ENCODE results near the gene CNTNAP2. TPM values are rescaled to one million over a fixed set of nuclear protein-coding genes. Genes with fewer than 3 reads are reported as not detected.

The CNTNAP2 gene
- total RNA-seq, 2 experiments from 2014 or later = 0.19 to 0.22 TPM

DNA sequence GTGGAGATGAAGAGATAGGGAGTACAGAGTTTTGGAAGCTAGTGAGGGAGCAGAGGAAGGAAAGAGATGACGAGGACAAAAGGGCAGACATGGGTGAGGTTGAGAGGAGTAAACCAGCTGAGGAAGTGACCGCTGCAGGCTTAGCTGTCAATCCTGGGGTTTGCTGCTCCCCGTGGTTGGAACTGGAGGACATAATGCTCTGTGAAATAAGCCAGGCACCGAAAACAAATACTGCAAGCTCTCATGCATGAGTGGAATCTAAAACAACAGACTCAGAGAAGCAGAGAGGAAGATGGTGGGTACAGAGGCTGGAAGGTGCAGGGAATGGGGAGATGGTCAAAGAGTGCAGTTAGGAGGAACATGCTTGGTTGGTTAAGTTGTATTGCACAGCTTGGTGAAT lies 1991.8 kb downstream of the CNTNAP2 start:
- Mint-ChIP-seq H3K4me3 (no peak overlapping the region), H3K36me3 (no peaks in the 10 kb centered on the region)

GRCh38 chr7:148110097-148110868 lies 1993.7 kb downstream of the CNTNAP2 start:
- H3K36me3 Mint-ChIP-seq = no peaks in the 10 kb centered on the region
- no peak overlapping the region for H3K4me3 Mint-ChIP-seq
- H3K4me1 Mint-ChIP-seq = no peaks in the 10 kb centered on the region
- no peak for DNase-seq
- no peaks in the 10 kb centered on the region for H3K27me3 Mint-ChIP-seq
- no peaks in the 10 kb centered on the region for H3K9me3 Mint-ChIP-seq
- H3K27ac Mint-ChIP-seq = no peak overlapping the region

More for the DNA sequence above, 1991.8 kb downstream of the CNTNAP2 start:
- no peak overlapping the region for H3K27ac Mint-ChIP-seq
- H3K4me1 Mint-ChIP-seq = no peaks in the 10 kb centered on the region
- no peak for DNase-seq
- H3K9me3 Mint-ChIP-seq = no peaks in the 10 kb centered on the region
- H3K27me3 Mint-ChIP-seq = no peaks in the 10 kb centered on the region

GRCh38 chr7:148114804-148115203 lies 1998.2 kb downstream of the CNTNAP2 start:
- Mint-ChIP-seq H3K27ac (no peak overlapping the region), H3K9me3 (no peaks in the 10 kb centered on the region)

DNA sequence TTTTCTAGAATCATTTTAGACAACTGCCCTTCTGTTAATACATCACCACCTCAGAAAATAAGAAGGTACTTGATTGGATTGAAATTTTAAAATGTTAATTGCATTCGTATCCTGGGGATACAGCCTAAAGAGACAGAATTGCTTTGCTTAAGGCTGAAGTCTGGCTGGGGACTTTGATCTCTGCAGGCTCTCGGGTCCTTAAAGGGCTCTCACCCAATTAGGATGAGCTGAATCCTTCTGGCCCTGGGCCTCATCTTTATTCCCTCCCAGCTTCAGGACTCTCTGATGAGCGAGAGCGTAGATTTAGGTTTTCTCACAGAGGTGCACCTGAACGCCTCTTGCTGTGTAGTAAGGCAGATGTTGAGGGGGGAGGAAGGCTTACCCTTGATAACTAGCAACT lies 1998.7 kb downstream of the CNTNAP2 start:
- DNase-seq = no peak
- Mint-ChIP-seq H3K4me1 (no peaks in the 10 kb centered on the region), H3K36me3 (no peaks in the 10 kb centered on the region), H3K4me3 (no peak overlapping the region), H3K27ac (no peak overlapping the region), H3K27me3 (no peaks in the 10 kb centered on the region), H3K9me3 (no peaks in the 10 kb centered on the region)

More at GRCh38 chr7:148114804-148115203, 1998.2 kb downstream of the CNTNAP2 start:
- no peak for DNase-seq
- Mint-ChIP-seq H3K36me3 (no peaks in the 10 kb centered on the region), H3K4me3 (no peak overlapping the region), H3K4me1 (no peaks in the 10 kb centered on the region), H3K27me3 (no peaks in the 10 kb centered on the region)

DNA sequence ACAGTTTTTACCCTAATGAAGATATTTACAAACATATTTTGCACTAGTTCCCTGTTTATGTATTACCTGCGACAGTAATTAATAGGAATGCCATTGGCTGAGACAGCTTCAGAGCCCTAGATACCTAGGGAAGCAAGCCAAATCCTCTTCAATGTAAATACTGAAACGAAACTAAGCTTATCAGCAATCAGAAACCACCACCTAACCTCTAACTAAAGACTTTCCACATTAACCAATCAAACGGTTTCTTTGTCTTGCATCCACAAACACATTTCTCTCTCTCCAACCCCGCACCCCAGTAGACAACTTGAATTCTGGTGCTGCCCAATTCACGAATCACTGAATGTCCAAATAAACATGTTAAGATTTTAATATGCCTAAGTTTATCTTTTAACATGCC lies 1999.6 kb downstream of the CNTNAP2 start:
- Mint-ChIP-seq H3K4me3 (no peak overlapping the region), H3K4me1 (no peaks in the 10 kb centered on the region), H3K9me3 (no peaks in the 10 kb centered on the region), H3K27me3 (no peaks in the 10 kb centered on the region), H3K36me3 (no peaks in the 10 kb centered on the region), H3K27ac (no peak overlapping the region)
- no peak for DNase-seq

- Mint-ChIP-seq H3K27me3 (no peaks in the 10 kb centered on the region), H3K27ac (no peak overlapping the region), H3K9me3 (no peaks in the 10 kb centered on the region), H3K4me3 (no peak overlapping the region), H3K36me3 (no peaks in the 10 kb centered on the region), H3K4me1 (no peaks in the 10 kb centered on the region)
- DNase-seq = no peak
Observed at GRCh38 chr7:148116829-148117403, 2000.3 kb downstream of the CNTNAP2 start.

DNA sequence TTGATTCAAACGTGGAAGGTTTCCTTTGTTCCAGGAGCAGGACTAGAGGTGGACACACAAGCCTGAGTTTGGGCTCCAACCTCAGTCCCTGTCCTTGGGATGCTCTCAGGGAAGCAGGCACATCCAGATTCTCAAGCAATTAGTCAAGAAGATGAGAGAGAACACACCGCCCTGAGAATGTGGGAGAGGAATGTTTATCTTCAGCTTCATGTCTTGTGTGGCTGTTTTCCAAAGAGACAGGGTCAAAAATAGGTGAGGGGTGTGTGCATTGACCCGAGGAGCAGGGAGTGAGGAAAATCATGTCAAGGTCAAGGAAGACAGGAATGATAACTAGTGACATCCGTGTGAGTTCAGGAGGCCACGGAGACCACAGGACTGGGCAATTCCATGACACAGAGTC lies 2001.8 kb downstream of the CNTNAP2 start:
- no peaks in the 10 kb centered on the region for H3K4me1 Mint-ChIP-seq
- no peak overlapping the region for H3K4me3 Mint-ChIP-seq

DNA sequence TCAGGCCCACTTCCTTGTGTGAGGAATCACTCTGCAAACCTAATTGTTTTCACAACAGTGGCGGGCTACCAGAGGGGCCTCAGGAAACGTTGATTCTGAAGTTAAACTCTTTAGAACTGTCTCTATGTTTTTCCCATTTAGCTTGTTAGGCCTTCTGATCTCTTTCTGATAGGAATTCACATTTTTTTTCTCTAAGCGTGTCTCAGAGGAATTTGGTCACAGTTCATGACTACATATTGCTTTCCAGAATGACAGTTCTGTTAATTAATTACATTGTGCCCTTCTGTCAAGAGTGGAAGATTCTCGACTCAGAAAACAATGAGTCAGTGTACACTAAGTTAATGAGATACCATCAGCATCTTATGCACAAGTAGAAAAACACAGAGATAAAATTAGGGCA lies 2004.8 kb downstream of the CNTNAP2 start:
- no peak for DNase-seq
- Mint-ChIP-seq H3K4me1 (no peaks in the 10 kb centered on the region), H3K36me3 (no peaks in the 10 kb centered on the region), H3K9me3 (no peaks in the 10 kb centered on the region), H3K4me3 (no peak overlapping the region), H3K27ac (no peak overlapping the region), H3K27me3 (no peaks in the 10 kb centered on the region)

More for the DNA sequence above, 2001.8 kb downstream of the CNTNAP2 start:
- no peak for DNase-seq
- no peaks in the 10 kb centered on the region for H3K9me3 Mint-ChIP-seq
- no peaks in the 10 kb centered on the region for H3K36me3 Mint-ChIP-seq
- no peaks in the 10 kb centered on the region for H3K27me3 Mint-ChIP-seq
- H3K27ac Mint-ChIP-seq = no peak overlapping the region

- Mint-ChIP-seq H3K36me3 (no peaks in the 10 kb centered on the region), H3K4me1 (no peaks in the 10 kb centered on the region), H3K27me3 (no peaks in the 10 kb centered on the region), H3K9me3 (no peaks in the 10 kb centered on the region), H3K27ac (no peak overlapping the region), H3K4me3 (no peak overlapping the region)
- no peak for DNase-seq
Observed at GRCh38 chr7:148121847-148122246, 2005.2 kb downstream of the CNTNAP2 start.

GRCh38 chr7:148124477-148124876 lies 2007.9 kb downstream of the CNTNAP2 start:
- DNase-seq = no peak
- H3K36me3 Mint-ChIP-seq = no peaks in the 10 kb centered on the region

DNA sequence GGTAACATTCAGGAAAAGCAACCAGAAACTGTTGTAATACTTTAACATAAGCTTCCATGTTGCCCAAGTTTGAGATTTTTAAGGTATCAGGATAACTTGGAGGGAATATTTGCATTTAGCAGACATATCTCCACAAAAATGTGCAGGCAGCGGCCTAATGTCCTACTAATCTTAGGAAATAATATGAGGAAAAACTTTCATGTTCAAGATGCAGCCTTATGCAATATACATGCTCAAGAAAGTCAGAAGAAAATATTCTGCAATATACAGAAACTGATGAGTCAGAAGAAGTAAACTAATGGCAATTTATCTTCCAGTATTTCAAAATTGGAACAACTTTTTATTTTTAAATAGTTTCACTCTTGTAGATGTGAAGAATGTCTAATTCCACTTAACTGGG lies 2010.8 kb downstream of the CNTNAP2 start:
- Mint-ChIP-seq H3K27ac (no peak overlapping the region), H3K27me3 (peaks cover 1% of the 10 kb centered on the region), H3K9me3 (no peaks in the 10 kb centered on the region)

More at GRCh38 chr7:148124477-148124876, 2007.9 kb downstream of the CNTNAP2 start:
- no peaks in the 10 kb centered on the region for H3K4me1 Mint-ChIP-seq
- H3K4me3 Mint-ChIP-seq = no peak overlapping the region
- H3K27ac Mint-ChIP-seq = no peak overlapping the region
- no peaks in the 10 kb centered on the region for H3K27me3 Mint-ChIP-seq
- no peaks in the 10 kb centered on the region for H3K9me3 Mint-ChIP-seq

DNA sequence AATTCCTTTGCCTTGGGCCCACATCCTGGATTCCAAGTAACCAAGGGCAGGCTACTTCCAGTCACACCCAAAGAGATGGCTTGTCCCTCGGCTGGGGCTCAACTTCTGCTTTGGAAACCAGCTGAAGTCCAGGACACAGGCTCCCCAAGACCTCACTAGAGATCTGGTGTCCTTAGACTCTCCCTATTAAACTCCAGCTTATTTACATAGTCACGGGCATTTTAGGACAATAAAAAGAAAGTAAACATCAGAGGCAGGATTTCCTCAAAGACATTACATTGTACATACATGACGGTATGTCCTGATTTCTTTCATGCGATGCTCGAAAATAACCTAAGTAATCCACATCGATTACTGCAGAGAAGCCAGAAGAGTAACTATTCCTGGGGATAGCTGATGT lies 2012.4 kb downstream of the CNTNAP2 start:
- H3K4me3 Mint-ChIP-seq = no peak overlapping the region
- H3K4me1 Mint-ChIP-seq = no peaks in the 10 kb centered on the region

More for the DNA sequence above, 2010.8 kb downstream of the CNTNAP2 start:
- Mint-ChIP-seq H3K4me3 (no peak overlapping the region), H3K4me1 (no peaks in the 10 kb centered on the region), H3K36me3 (no peaks in the 10 kb centered on the region)
- no peak for DNase-seq

GRCh38 chr7:148135116-148135515 lies 2018.5 kb downstream of the CNTNAP2 start:
- Mint-ChIP-seq H3K9me3 (no peaks in the 10 kb centered on the region), H3K27ac (no peak overlapping the region), H3K36me3 (no peaks in the 10 kb centered on the region), H3K4me1 (no peaks in the 10 kb centered on the region), H3K27me3 (peaks cover 4% of the 10 kb centered on the region), H3K4me3 (no peak overlapping the region)
- no peak for DNase-seq

More for the DNA sequence above, 2012.4 kb downstream of the CNTNAP2 start:
- H3K9me3 Mint-ChIP-seq = no peaks in the 10 kb centered on the region
- DNase-seq = no peak
- H3K27me3 Mint-ChIP-seq = peaks cover 4% of the 10 kb centered on the region
- no peak overlapping the region for H3K27ac Mint-ChIP-seq
- H3K36me3 Mint-ChIP-seq = no peaks in the 10 kb centered on the region

GRCh38 chr7:148135997-148136396 lies 2019.4 kb downstream of the CNTNAP2 start:
- H3K27me3 Mint-ChIP-seq = peaks cover 4% of the 10 kb centered on the region
- DNase-seq = no peak
- H3K27ac Mint-ChIP-seq = no peak overlapping the region
- peaks cover 1% of the 10 kb centered on the region for H3K9me3 Mint-ChIP-seq
- no peak overlapping the region for H3K4me3 Mint-ChIP-seq
- no peaks in the 10 kb centered on the region for H3K36me3 Mint-ChIP-seq
- H3K4me1 Mint-ChIP-seq = no peaks in the 10 kb centered on the region

- no peak for DNase-seq
- Mint-ChIP-seq H3K27ac (no peak overlapping the region), H3K27me3 (peaks cover 3% of the 10 kb centered on the region), H3K36me3 (no peaks in the 10 kb centered on the region), H3K9me3 (peaks cover 1% of the 10 kb centered on the region), H3K4me3 (no peak overlapping the region), H3K4me1 (no peaks in the 10 kb centered on the region)
Observed at GRCh38 chr7:148142660-148143248, 2026.2 kb downstream of the CNTNAP2 start.

All from activated naive CD8-positive, alpha-beta T cell treated with anti-CD3 and anti-CD28 coated beads for 36 hours (primary cell).